Measurements from ENCODE around the gene FIS1. TPM values are rescaled to one million over a fixed set of nuclear protein-coding genes. Genes with fewer than 3 reads are reported as not detected.
"Not testable (repeated sequence)": the region's sequence is repeated elsewhere in the genome, so short reads cannot be mapped to it uniquely, and the experiment has no call there.

The FIS1 gene
- polyA plus RNA-seq, 1 of the 3 experiments (the other 2 are of a cell fraction): 1,313 TPM

GRCh38 chr7:101244375-101245146 is at the start of gene FIS1 (continued):
- TF ChIP-seq ZBTB33 (IDR thresholded peaks at IDR 0.05; ENCODE audit: borderline replicate concordance, low read depth) (0 out of 2 replicates have a peak, but pooled peaks have one; percentile 50), CHD2 (IDR thresholded peaks at IDR 0.05; ENCODE audit: low read length, partially characterized antibody) (peak; percentile 79), PBX3 (IDR thresholded peaks at IDR 0.05) (0 out of 2 replicates have a peak, but pooled peaks have one; percentile 19), SMC3 (IDR thresholded peaks at IDR 0.05; ENCODE audit: low read depth, low read length) (peak; percentile 83; the same call in 1 of the 2 replicates)

- Histone ChIP-seq H3K4me3 (ENCODE audit: low read depth in 2 of 2, low read length in 1 of 2) (no peak overlapping the region), H2AFZ (ENCODE audit: low read depth) (no peak overlapping the region), H3K36me3 (replicated peaks in 1 of 2; ENCODE audit: control insufficient read depth in 1 of 2, insufficient read depth in 2 of 2, low read length in 1 of 2) (no peaks in the 10 kb centered on the region), H3K4me1 (ENCODE audit: control insufficient read depth in 1 of 2, insufficient read depth in 2 of 2, low read depth in 1 of 2, low read length in 1 of 2) (no peaks in the 10 kb centered on the region; a peak in 1 of 4 replicates), H3K9me2 (no peaks in the 10 kb centered on the region), H3K4me2 (no peak overlapping the region), H4K20me1 (ENCODE audit: insufficient read depth) (no peaks in the 10 kb centered on the region), H3K79me2 (ENCODE audit: insufficient read depth) (no peaks in the 10 kb centered on the region), H3K27me3 (ENCODE audit: insufficient read depth) (peaks cover 34% of the 10 kb centered on the region), H3K9ac (no peak overlapping the region), H3F3A (replicated peaks; ENCODE audit: insufficient read depth) (no peaks in the 10 kb centered on the region), H3K9me3 (no peaks in the 10 kb centered on the region), H3K27ac (ENCODE audit: low read depth in 2 of 2, low read length in 1 of 2) (no peak overlapping the region)
- WGBS (ENCODE audit: low lambda C conversion rate): 66% methylated on average over 12 of the region's 12 CpGs
- POLR2A ChIA-PET: no interaction called here
- TF ChIP-seq TEAD4 (IDR thresholded peaks at IDR 0.05; ENCODE audit: borderline replicate concordance, insufficient read depth): no peak
- no peak for TF ChIP-seq EP300 (IDR thresholded peaks at IDR 0.05; ENCODE audit: borderline replicate concordance in 1 of 2, low read depth in 1 of 2, low read length in 1 of 2)
- TF ChIP-seq RXRA (IDR thresholded peaks at IDR 0.05; ENCODE audit: borderline replicate concordance, low read depth): no peak
- TF ChIP-seq CHD2 (IDR thresholded peaks at IDR 0.05; ENCODE audit: low read length, partially characterized antibody): no peak
- no peak for TF ChIP-seq ELF1 (IDR thresholded peaks at IDR 0.05)
- no peak for TF ChIP-seq IRF3 (IDR thresholded peaks at IDR 0.05; ENCODE audit: low read depth, low read length)
- no peak for TF ChIP-seq NFIC (IDR thresholded peaks at IDR 0.05; ENCODE audit: borderline replicate concordance)
- TF ChIP-seq FOXM1 (IDR thresholded peaks at IDR 0.05; ENCODE audit: low read depth): no peak
- TF ChIP-seq USF1 (IDR thresholded peaks at IDR 0.05; ENCODE audit: borderline replicate concordance, low read depth): no peak
- DNase-seq: no peak
- CTCF ChIA-PET: interaction anchor here (0.6 to 4.3 kb wide), 3 partner anchors 13 to 328 kb away, joined by 3 to 55 read pairs (median 4); no protein-coding TSS in a partner anchor
These were observed 49.4 kb upstream of the FIS1 start for GRCh38 chr7:101294039-101294831.

- peaks cover 33% of the 10 kb centered on the region for H3K27me3 ChIP-seq (ENCODE audit: insufficient read depth)
- H3K9me3 ChIP-seq; H4K20me1 ChIP-seq (ENCODE audit: insufficient read depth); H3F3A ChIP-seq (replicated peaks; ENCODE audit: insufficient read depth); H3K79me2 ChIP-seq (ENCODE audit: insufficient read depth); H3K9ac ChIP-seq; POLR2A ChIA-PET; DNase-seq; H3K27ac ChIP-seq (ENCODE audit: low read depth in 2 of 2, low read length in 1 of 2); H3K4me3 ChIP-seq (ENCODE audit: low read depth in 2 of 2, low read length in 1 of 2); H3K4me2 ChIP-seq; H3K4me1 ChIP-seq (ENCODE audit: control insufficient read depth in 1 of 2, insufficient read depth in 2 of 2, low read depth in 1 of 2, low read length in 1 of 2); H3K36me3 ChIP-seq (replicated peaks in 1 of 2; ENCODE audit: control insufficient read depth in 1 of 2, insufficient read depth in 2 of 2, low read length in 1 of 2); H2AFZ ChIP-seq (ENCODE audit: low read depth); H3K9me2 ChIP-seq: not testable (repeated sequence)
- 58% methylated on average over 16 of the region's 16 CpGs for WGBS (ENCODE audit: low lambda C conversion rate)
- CTCF ChIA-PET: interaction anchor here (0.6 to 4.3 kb wide), 4 partner anchors 12 to 327 kb away, joined by 3 to 55 read pairs (median 6); partner anchors contain the start of gene COL26A1
These were observed 48.5 kb upstream of the FIS1 start for GRCh38 chr7:101293069-101294021.

Measured in SK-N-SH (cell line).